Cardiac fibroblast (primary cell): ENCODE data around the gene NR1H2.
"Not testable (repeated sequence)": the region's sequence is repeated elsewhere in the genome, so short reads cannot be mapped to it uniquely, and the experiment has no call there.

ENCODE experiments used
- DNase-seq, 2 donors: peaks; one replicate each; pipeline versions ENCODE4 v3.0.0 to v3.0.0-alpha.2; 2010; ENCODE audit warnings: low read depth in 2 of 2
- H3K4me3 ChIP-seq, 2 donors: replicated peaks in 1 of 2; 1 replicate in 1 of 2; 2 replicates in 1 of 2; pipeline ENCODE4 v1.5.1; 2011; ENCODE audit warnings: low read depth in 2 of 2, low read length in 2 of 2, mild to moderate bottlenecking in 2 of 2, moderate library complexity in 1 of 2
- CTCF ChIP-seq: IDR thresholded peaks from one replicate; pipeline ENCODE4 v1.5.1; 2011; ENCODE audit warnings: low read depth, mild to moderate bottlenecking, low read length, inconsistent platforms

NR1H2 gene

GRCh38 chr19:50334741-50335421 lies 41.4 kb upstream of the NR1H2 start:
- no peak for DNase-seq
- H3K4me3 ChIP-seq: no peak overlapping the region
- no peak for TF ChIP-seq CTCF

GRCh38 chr19:50337031-50337430 lies 39.2 kb upstream of the NR1H2 start:
- H3K4me3 ChIP-seq, DNase-seq: not testable (repeated sequence)

GRCh38 chr19:50340331-50340730 lies 35.9 kb upstream of the NR1H2 start:
- no peak overlapping the region for H3K4me3 ChIP-seq
- DNase-seq: no peak
- TF ChIP-seq CTCF: no peak

- TF ChIP-seq CTCF: no peak
- no peak overlapping the region for H3K4me3 ChIP-seq
- no peak for DNase-seq
Measured at GRCh38 chr19:50341091-50341564, 35.1 kb upstream of the NR1H2 start.

- no peak overlapping the region for H3K4me3 ChIP-seq
- DNase-seq: no peak
- no peak for TF ChIP-seq CTCF
Measured at GRCh38 chr19:50344661-50345318, 31.5 kb upstream of the NR1H2 start.

- DNase-seq, H3K4me3 ChIP-seq: not testable (repeated sequence)
Measured at GRCh38 chr19:50347089-50347581, 29.1 kb upstream of the NR1H2 start.

GRCh38 chr19:50349277-50350057 lies 26.8 kb upstream of the NR1H2 start:
- no peak for TF ChIP-seq CTCF
- H3K4me3 ChIP-seq: no peak overlapping the region
- DNase-seq: no peak
